Heart left ventricle (tissue), 13 donors: ENCODE data around the gene SERPINA5.

ENCODE experiments used
- POLR2A ChIP-seq, 2 donors: fragments of 450-650 bp; IDR thresholded peaks; one replicate each; pipeline ENCODE4 v1.6.1; 2017; ENCODE audit warnings: antibody characterized with exemption in 2 of 2, mild to moderate bottlenecking in 2 of 2, moderate library complexity in 2 of 2
- TF ChIP-seq, protein P1 (sequence below), 12 donors: fragments of 200-600 bp; sonication (generic) in 4 of 12; IDR thresholded peaks; one replicate each; pipeline versions ENCODE4 v1.5.0 to v1.8.0; 2018 to 2022; ENCODE audit warnings: antibody characterized with exemption in 12 of 12, mild to moderate bottlenecking in 5 of 12
- donor health status: ischemic (EF 13 %, LVEDD 7.1; RV severe dilation, severe dysfunction).
- donor health status: DM: no; HTN: yes; CAD: no.
- donor health status: DM: no; HTN: no; CAD: no.
- donor health status: ischemic (EF 25% LVEDD 6.9; RV normal size, moderate dysfunction).
- donor health status: ischemic (EF 25% LVEDD 5.7; RV mildly dilated, moderate dysfunction).
- donor health status: ischemic (EF 35%, LVEDD 5.7; RV mildly dilated, moderate dysfunction).
- donor health status: nonischemic (EF 11% LVEDD 7.7; RV severe dilation, severe dysfunction).
- donor health status: DM: yes; HTN: yes; CAD: no.
- donor health status: PGD.
- donor health status: ischemic (EF 29% LVEDD 5.4; RV normal size, mild dysfunction).
- donor health status: nonischemic (EF 23%, LVEDD 6.1; RV moderate dilation, normal function).

DNA sequence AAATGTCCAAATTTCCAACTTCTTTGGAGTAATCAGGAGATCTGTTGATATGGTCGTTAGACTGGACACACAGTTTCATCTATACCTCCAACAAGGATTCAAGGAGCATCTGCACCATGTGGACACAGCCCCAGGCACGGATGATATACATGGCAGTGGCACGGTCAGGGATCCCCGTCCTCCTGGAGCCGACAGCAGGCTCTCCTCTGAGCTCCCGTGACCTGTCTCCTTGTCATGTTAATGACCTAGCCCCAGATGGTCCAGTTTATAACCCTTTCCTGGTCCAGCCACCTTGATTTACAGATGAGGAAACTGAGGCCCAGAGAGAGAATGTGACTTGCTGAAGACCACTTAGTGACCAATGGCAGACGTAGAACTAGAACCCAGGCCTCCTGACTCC lies 36.5 kb upstream of the SERPINA5 start:
- TF ChIP-seq, protein P1, sequence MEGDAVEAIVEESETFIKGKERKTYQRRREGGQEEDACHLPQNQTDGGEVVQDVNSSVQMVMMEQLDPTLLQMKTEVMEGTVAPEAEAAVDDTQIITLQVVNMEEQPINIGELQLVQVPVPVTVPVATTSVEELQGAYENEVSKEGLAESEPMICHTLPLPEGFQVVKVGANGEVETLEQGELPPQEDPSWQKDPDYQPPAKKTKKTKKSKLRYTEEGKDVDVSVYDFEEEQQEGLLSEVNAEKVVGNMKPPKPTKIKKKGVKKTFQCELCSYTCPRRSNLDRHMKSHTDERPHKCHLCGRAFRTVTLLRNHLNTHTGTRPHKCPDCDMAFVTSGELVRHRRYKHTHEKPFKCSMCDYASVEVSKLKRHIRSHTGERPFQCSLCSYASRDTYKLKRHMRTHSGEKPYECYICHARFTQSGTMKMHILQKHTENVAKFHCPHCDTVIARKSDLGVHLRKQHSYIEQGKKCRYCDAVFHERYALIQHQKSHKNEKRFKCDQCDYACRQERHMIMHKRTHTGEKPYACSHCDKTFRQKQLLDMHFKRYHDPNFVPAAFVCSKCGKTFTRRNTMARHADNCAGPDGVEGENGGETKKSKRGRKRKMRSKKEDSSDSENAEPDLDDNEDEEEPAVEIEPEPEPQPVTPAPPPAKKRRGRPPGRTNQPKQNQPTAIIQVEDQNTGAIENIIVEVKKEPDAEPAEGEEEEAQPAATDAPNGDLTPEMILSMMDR (IDR thresholded peaks at IDR 0.05), result no peak
- TF ChIP-seq POLR2A (IDR thresholded peaks at IDR 0.05), result no peak
